SK-N-SH (cell line): ENCODE measurements around the gene GRM2.

Source experiments
- EP300 ChIP-seq, 2 experiments: IDR thresholded peaks; 2 replicates each; pipeline versions ENCODE4 v1.4.0 to v1.6.1; 2012; ENCODE audit warnings: borderline replicate concordance in 1 of 2, low read depth in 1 of 2, low read length in 1 of 2
- GABPA ChIP-seq: IDR thresholded peaks from 2 replicates; pipeline ENCODE4 v1.4.0; 2012; ENCODE audit warnings: low read depth, mild to moderate bottlenecking
- JUND ChIP-seq: IDR thresholded peaks from 2 replicates; pipeline ENCODE4 v1.4.0; 2012
- MEF2A ChIP-seq: IDR thresholded peaks from 2 replicates; pipeline ENCODE4 v1.4.0; 2012; ENCODE audit warnings: low read depth, borderline replicate concordance
- MXI1 ChIP-seq: IDR thresholded peaks from 2 replicates; pipeline ENCODE4 v1.6.1; 2012; ENCODE audit warnings: mild to moderate bottlenecking, low read depth, low read length, improper control_type of control experiment
- POLR2AphosphoS5 ChIP-seq: IDR thresholded peaks from 2 replicates; pipeline ENCODE4 v1.6.1; 2012; ENCODE audit warnings: low read depth, low read length
- TEAD4 ChIP-seq: IDR thresholded peaks from 2 replicates; pipeline ENCODE4 v1.4.0; 2012; ENCODE audit warnings: mild to moderate bottlenecking, borderline replicate concordance; ENCODE audit not compliant: insufficient read depth
- USF2 ChIP-seq: fragments of 150-350 bp; IDR thresholded peaks from 2 replicates; pipeline ENCODE4 v1.6.1; 2017; ENCODE audit warnings: antibody characterized with exemption, low read length, low read depth, borderline replicate concordance
- YY1 ChIP-seq: IDR thresholded peaks from 2 replicates; pipeline ENCODE4 v1.4.0; 2012; ENCODE audit warnings: low read depth, mild to moderate bottlenecking
- TF ChIP-seq, protein P1 (sequence below): fragments of 200-600 bp; sonication (generic); IDR thresholded peaks from 2 replicates; pipeline ENCODE4 v1.6.1; 2017; ENCODE audit warnings: antibody characterized with exemption, mild to moderate bottlenecking, moderate library complexity

GRCh38 chr3:51703761-51704510 lies 2.9 kb upstream of the GRM2 start:
- TF ChIP-seq EP300 (IDR thresholded peaks at IDR 0.05; ENCODE audit: borderline replicate concordance in 1 of 2, low read depth in 1 of 2, low read length in 1 of 2) (no peak), YY1 (no peak), POLR2AphosphoS5 (no peak), USF2 (no peak), MEF2A (no peak), MXI1 (no peak), TEAD4 (no peak), GABPA (no peak), JUND (no peak)
- TF ChIP-seq, protein P1, sequence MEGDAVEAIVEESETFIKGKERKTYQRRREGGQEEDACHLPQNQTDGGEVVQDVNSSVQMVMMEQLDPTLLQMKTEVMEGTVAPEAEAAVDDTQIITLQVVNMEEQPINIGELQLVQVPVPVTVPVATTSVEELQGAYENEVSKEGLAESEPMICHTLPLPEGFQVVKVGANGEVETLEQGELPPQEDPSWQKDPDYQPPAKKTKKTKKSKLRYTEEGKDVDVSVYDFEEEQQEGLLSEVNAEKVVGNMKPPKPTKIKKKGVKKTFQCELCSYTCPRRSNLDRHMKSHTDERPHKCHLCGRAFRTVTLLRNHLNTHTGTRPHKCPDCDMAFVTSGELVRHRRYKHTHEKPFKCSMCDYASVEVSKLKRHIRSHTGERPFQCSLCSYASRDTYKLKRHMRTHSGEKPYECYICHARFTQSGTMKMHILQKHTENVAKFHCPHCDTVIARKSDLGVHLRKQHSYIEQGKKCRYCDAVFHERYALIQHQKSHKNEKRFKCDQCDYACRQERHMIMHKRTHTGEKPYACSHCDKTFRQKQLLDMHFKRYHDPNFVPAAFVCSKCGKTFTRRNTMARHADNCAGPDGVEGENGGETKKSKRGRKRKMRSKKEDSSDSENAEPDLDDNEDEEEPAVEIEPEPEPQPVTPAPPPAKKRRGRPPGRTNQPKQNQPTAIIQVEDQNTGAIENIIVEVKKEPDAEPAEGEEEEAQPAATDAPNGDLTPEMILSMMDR = no peak
